Measurements from ENCODE around the gene ZBTB48.

Gene ZBTB48

GRCh38 chr1:6614019-6614928, 34.5 kb downstream of the ZBTB48 start:
- peak; percentile 41 for DNase-seq (ENCODE audit: low read depth)

GRCh38 chr1:6614929-6615785, 35.4 kb downstream of the ZBTB48 start:
- no peak for DNase-seq (ENCODE audit: low read depth)

DNA sequence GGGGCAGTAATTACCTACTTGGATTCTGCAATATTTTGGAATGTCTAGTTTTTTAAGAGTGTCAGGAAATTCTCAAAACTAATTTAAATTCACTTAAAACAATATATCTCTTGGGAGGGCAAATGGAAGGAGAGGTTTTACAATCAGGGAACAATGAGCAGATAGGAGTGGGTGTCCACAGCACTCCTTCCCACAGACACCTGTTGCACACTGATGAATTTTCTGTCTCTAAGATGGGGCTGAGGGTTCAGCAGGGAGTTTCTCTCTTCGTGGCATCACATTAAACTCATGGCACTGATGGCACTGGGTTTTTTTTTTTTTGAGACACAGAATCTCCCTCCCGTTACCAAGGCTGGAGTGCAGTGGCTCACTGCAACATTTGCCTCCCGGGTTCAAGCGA, 39.3 kb downstream of the ZBTB48 start:
- DNase-seq (ENCODE audit: low read depth) = no peak

- no peak for DNase-seq (ENCODE audit: low read depth)
Measured at GRCh38 chr1:6621429-6622391, 41.9 kb downstream of the ZBTB48 start.

DNA sequence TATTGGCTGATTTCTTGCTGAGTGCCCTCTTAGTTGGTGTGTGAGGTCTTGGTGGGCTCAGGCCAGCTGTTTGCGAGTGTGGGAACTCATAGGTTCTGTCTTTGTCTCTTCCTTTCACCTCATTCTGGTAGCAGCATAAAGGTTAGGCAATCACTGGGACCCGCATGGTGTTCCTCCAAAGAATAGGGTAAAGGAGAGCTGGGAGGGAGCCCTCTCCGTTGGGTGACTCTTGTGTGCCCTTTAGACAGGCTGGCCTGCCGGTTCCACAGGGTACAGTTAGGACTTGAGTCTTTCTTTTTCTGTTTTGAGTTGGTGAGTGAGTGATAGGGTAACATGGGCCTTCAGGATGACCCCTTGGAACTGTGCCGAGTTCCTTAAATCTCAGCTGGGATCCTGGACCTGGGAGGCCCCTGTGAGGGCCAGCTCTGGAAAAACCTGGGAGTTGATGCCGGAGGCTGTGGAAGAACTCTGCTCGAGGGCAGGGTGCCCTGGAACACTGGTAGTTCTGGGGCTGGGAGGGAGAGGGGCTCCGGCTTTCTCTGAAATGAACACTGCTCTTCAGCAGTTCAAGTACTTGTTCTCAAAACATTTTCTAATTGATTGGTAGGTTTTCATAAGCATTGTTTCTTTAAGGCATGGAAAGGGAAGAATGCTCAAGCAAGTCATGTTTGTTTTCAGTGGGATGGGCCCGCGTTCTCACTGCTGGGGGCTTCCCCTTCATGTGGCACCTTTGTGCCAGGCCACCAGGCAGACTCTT, 42.8 kb downstream of the ZBTB48 start:
- DNase-seq (ENCODE audit: low read depth) = no peak

- DNase-seq (ENCODE audit: low read depth) = no peak
Measured at GRCh38 chr1:6623269-6623965, 43.6 kb downstream of the ZBTB48 start.

DNA sequence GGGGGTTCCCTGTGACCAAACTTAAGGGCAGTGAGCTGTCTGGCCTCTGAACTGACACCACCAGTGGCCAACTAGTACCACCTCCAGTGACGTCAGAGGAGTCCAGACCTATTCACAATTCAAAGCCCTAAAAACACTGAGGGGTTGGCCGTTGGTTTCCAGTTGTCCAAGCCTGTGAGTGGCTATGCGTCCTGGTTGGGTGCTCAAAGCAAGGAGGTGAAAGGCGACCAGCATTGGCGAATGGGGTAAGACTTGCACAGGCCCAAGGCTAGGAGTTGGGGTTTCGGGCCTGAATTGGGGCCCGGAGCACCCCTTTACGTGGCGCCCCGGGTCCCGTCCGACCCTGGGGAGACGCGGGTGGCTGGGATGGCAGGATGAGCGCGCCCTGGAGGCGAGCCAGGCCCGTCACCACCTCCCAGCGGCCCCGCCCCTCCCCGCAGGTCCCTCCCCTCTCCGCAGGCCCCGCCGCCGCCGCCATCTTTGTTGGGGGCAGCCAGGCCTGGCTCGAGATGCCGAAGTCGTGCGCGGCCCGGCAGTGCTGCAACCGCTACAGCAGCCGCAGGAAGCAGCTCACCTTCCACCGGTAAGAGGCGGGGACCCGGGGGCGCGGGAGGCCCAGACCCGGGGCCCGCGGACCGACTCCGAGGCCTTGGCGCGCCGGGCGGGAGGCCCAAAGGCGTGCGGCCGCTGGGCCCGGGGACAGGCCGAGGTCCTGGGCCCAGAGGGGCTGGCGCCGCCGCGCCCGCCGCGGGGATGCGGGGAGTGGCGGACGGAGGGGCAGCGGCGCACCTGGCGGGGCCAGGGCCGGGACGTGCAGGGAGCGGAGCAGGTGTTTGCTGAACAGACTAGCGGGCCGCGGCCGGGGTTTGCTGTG, 45.2 kb downstream of the ZBTB48 start, which contains the start of gene THAP3:
Gene THAP3, plus strand, starts transcription at position 159 of the 874 bp plus-strand sequence. Its CDS starts 351 bp downstream, at position 510.
- DNase-seq (ENCODE audit: low read depth) = peak; percentile 80

GRCh38 chr1:6625584-6626149, 45.9 kb downstream of the ZBTB48 start:
- no peak for DNase-seq (ENCODE audit: low read depth)

DNA sequence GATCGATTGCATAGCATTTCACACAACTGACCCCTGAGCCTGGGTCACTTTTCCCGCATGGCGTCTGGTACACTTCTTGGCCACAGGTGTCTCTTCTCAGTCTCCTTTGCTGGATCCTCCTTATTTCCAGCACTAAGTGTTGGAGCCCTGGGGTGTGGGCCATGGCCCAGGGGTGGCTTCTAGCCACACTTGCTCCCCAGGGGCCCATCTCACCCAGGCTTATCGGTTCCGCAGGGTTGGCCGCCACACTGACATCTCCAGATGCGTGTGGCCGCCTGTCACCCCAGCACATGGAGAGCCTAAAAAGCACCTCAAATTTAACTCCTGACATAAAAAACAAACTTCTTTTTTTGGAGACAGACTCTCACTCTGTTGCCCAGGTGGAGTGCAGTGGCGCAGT, 47.2 kb downstream of the ZBTB48 start:
- DNase-seq (ENCODE audit: low read depth) = no peak

GRCh38 chr1:6627841-6628545, 48.2 kb downstream of the ZBTB48 start:
- no peak for DNase-seq (ENCODE audit: low read depth)

DNA sequence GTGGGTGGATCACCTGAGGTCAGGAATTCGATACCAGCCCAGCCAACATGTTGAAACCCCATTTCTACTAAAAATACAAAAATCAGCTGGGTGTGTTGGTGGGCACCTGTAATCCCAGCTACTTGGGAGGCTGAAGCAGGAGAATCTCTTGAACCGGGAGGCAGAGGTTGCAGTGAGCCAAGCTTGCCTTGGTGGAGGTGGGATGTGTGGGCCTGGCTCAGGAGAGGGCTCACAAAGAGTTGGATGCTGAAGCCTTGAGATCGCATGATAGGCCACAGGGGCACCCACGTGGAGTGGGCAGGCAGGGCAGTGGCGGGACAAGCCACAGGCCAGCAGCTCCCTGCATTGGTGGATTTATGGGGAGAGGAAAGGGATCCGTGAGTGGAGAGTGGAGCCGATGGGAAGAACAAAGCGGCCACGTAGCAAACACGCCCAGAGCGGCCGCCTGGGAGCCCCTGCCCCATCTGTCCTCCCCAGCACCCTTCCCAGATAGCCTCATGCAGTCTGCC, 49.2 kb downstream of the ZBTB48 start:
- DNase-seq (ENCODE audit: low read depth) = no peak

DNA sequence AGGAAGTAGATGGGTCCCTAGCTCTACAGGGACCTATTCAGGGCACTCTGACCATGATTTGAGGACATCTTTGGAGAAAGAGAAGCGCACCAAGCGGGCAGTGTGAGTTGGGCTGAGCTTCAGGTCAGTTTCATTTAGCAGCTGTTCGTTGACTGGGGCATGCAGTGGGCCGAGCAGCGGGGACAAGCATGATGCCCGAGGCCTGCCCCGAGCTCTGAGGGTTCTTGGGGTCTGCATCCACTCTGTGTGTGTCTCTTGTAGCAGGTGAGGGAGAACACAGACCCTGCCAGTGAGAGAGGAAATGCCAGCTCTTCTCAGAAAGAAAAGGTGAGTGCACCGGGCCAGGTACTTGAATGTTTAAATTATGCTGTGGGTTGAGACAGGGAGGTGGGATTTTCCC, 50.2 kb downstream of the ZBTB48 start:
- DNase-seq (ENCODE audit: low read depth) = no peak

GRCh38 chr1:6631058-6631457, 51.3 kb downstream of the ZBTB48 start:
- DNase-seq (ENCODE audit: low read depth) = no peak

- DNase-seq (ENCODE audit: low read depth) = no peak
Measured at GRCh38 chr1:6632588-6633514, 53.1 kb downstream of the ZBTB48 start.

- DNase-seq (ENCODE audit: low read depth) = no peak
Measured at GRCh38 chr1:6634371-6635052, 54.7 kb downstream of the ZBTB48 start.

GRCh38 chr1:6635161-6635909, 55.5 kb downstream of the ZBTB48 start:
- no peak for DNase-seq (ENCODE audit: low read depth)
